Large intestine (tissue), 3 donors: ENCODE measurements around the gene PRKAR2A. TPM values are rescaled to one million over a fixed set of nuclear protein-coding genes. Genes with fewer than 3 reads are reported as not detected.
"Not testable (repeated sequence)": the region's sequence is repeated elsewhere in the genome, so short reads cannot be mapped to it uniquely, and the experiment has no call there.

ENCODE experiments used
- DNase-seq, 2 donors: peaks; one replicate each; pipeline versions ENCODE4 v3.0.0 to v3.0.0-alpha.2; 2013
- H3K27ac ChIP-seq: one replicate; pipeline ENCODE4 v1.5.1; 2013; ENCODE audit warnings: low read length
- H3K27me3 ChIP-seq: 2 replicates; pipeline ENCODE4 v1.6.1; 2013; ENCODE audit warnings: low read length; ENCODE audit not compliant: control insufficient read depth, insufficient read depth
- H3K36me3 ChIP-seq: 2 replicates; pipeline ENCODE4 v1.6.1; 2013; ENCODE audit warnings: low read length; ENCODE audit not compliant: control insufficient read depth, insufficient read depth
- H3K4me1 ChIP-seq: one replicate; pipeline ENCODE4 v1.6.1; 2013; ENCODE audit warnings: low read length; ENCODE audit not compliant: control insufficient read depth, insufficient read depth
- H3K4me3 ChIP-seq: one replicate; pipeline ENCODE4 v1.5.1; 2013; ENCODE audit warnings: low read length
- H3K9me3 ChIP-seq: one replicate; pipeline ENCODE4 v1.6.1; 2013; ENCODE audit warnings: mild to moderate bottlenecking, low read depth, low read length, moderate library complexity; ENCODE audit not compliant: control insufficient read depth
- WGBS: methylation state at CpG from one replicate; pipeline ENCODE4 v1.1.5; 2013; ENCODE audit warnings: low lambda C conversion rate; ENCODE audit not compliant: insufficient coverage; 5-methylcytosine and 5-hydroxymethylcytosine counted together
- polyA plus RNA-seq: library from polyadenylated mRNA; unstranded; fragments of 120-200 nt; gene quantifications from one replicate; pipeline ENCODE4 v1.2.1, GENCODE V29; 2013

Gene PRKAR2A
- polyA plus RNA-seq, 1 donor, result 28.6 TPM

DNA sequence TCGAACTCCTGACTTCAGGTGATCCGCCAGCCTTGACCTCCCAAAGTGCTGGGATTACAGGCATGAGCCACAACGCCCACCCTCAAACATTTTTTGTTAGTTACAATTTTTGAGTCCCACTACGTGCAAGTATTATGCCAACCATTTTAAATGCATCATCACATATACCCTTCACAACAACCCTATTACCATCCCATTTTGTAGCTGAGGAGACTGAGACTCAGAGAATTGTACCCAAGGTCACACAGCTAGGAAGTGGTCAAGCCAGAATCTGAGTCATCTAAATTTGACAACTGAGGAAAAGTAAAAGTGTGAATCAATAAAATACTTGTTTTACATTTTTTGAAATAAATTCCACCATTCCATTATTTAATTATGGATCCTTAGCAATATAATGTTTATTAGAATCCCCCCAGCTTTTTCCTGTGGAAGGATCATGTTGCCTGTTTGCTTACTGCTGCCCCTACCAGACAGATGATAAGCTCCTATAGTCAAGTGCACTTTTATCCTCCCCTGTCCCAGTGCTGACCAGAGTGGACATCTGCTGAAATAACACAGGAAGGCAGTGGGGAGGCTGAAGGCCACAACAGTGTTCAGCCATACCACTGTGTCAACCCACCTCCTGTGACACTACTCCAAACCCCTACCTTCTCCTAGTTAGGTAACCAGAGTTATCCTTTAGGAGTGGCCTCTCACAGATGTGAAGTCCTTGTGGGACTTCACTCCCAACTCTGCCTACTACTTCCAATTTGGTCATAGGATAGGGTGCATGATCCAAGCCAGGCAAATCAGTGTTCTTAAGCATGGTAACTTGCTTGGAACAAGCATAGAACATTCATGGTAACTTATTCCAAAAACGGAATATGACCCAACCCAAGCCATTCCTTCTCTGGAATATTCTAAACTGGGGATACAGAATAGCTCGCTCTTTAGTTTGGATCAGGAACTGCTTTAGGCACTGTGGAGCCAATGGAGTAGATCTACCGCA is 28.1 kb downstream of the PRKAR2A start:
- DNase-seq, result no peak
- H3K36me3 ChIP-seq, result no peaks in the 10 kb centered on the region
- no peaks in the 10 kb centered on the region for H3K27me3 ChIP-seq
- no peaks in the 10 kb centered on the region for H3K9me3 ChIP-seq
- no peaks in the 10 kb centered on the region for H3K4me1 ChIP-seq
- WGBS, result 100% methylated on average over 2 of the region's 7 CpGs
- no peak overlapping the region for H3K27ac ChIP-seq
- no peak overlapping the region for H3K4me3 ChIP-seq

GRCh38 chr3:48811524-48811923 is 36.1 kb downstream of the PRKAR2A start:
- no peaks in the 10 kb centered on the region for H3K27me3 ChIP-seq
- no peaks in the 10 kb centered on the region for H3K9me3 ChIP-seq
- no peaks in the 10 kb centered on the region for H3K36me3 ChIP-seq
- DNase-seq, result no peak
- H3K4me1 ChIP-seq, result no peaks in the 10 kb centered on the region
- H3K4me3 ChIP-seq, result no peak overlapping the region
- 96% methylated on average over 3 of the region's 3 CpGs for WGBS
- no peak overlapping the region for H3K27ac ChIP-seq

- no peak for DNase-seq
- WGBS, result no CpG with 5 or more reads among the region's 4 CpGs
- Histone ChIP-seq H3K36me3 (no peaks in the 10 kb centered on the region), H3K4me3 (no peak overlapping the region), H3K4me1 (no peaks in the 10 kb centered on the region), H3K9me3 (no peaks in the 10 kb centered on the region), H3K27ac (no peak overlapping the region), H3K27me3 (no peaks in the 10 kb centered on the region)
Measured at GRCh38 chr3:48804930-48805329, 42.7 kb downstream of the PRKAR2A start.

GRCh38 chr3:48800831-48801230 is 46.8 kb downstream of the PRKAR2A start:
- H3K27ac ChIP-seq, H3K4me3 ChIP-seq, H3K36me3 ChIP-seq, H3K4me1 ChIP-seq, H3K27me3 ChIP-seq, DNase-seq, H3K9me3 ChIP-seq: not testable (repeated sequence)
- WGBS, result 100% methylated on average over 1 of the region's 12 CpGs

DNA sequence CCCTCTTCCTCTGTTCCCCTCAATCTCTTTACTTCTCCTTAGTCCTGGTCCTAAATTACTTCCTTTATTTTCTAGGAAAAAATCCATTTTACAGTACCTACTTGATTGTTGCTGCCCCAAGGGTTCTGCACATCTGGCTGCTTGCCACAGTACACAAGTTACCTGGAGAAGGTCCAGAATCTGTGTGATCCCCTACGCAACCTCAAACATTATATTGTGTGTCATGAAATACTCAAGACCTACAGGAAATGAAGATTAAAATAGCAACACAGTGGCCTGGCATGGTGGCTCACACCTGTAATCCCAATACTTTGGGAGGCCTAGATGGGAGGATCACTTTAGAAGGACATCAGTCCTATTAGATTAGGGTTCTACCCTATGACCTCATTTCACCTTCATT is 48.7 kb downstream of the PRKAR2A start:
- H3K36me3 ChIP-seq, result no peaks in the 10 kb centered on the region
- H3K27me3 ChIP-seq, result no peaks in the 10 kb centered on the region
- no peak overlapping the region for H3K4me3 ChIP-seq
- no peak overlapping the region for H3K27ac ChIP-seq
- H3K4me1 ChIP-seq, result no peaks in the 10 kb centered on the region
- H3K9me3 ChIP-seq, result no peaks in the 10 kb centered on the region
- DNase-seq, result no peak
- no CpG with 5 or more reads among the region's 1 CpG for WGBS

DNA sequence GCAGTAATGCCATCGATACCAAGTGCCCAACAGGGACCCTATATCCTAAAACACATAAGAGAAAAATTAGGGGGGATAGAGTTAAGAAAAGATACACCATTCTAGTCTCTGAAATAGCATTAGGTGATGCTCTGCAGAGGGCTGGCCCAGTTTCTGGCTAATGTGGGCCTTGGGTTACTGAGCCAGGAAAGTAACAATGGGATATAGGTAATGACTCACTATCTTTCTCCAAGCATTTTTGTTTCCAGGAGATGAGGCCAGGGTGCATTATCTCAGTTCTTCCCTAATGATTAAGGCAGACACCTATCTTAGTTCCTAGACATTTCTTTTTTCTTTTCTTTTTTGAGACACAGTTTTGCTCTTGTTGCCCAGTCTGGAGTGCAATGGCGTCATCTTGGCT is 50.0 kb downstream of the PRKAR2A start:
- Histone ChIP-seq H3K27ac (no peak overlapping the region), H3K9me3 (no peaks in the 10 kb centered on the region), H3K4me3 (no peak overlapping the region), H3K27me3 (no peaks in the 10 kb centered on the region), H3K36me3 (peaks cover 4% of the 10 kb centered on the region), H3K4me1 (no peaks in the 10 kb centered on the region)
- no peak for DNase-seq
- WGBS, result no CpG with 5 or more reads among the region's 2 CpGs

- WGBS, result 33% methylated on average over 1 of the region's 7 CpGs
- Histone ChIP-seq H3K9me3 (no peaks in the 10 kb centered on the region), H3K4me3 (no peak overlapping the region), H3K36me3 (peaks cover 4% of the 10 kb centered on the region), H3K27me3 (no peaks in the 10 kb centered on the region), H3K27ac (no peak overlapping the region), H3K4me1 (no peaks in the 10 kb centered on the region)
- no peak for DNase-seq
Measured at GRCh38 chr3:48795997-48796732, 51.5 kb downstream of the PRKAR2A start.

DNA sequence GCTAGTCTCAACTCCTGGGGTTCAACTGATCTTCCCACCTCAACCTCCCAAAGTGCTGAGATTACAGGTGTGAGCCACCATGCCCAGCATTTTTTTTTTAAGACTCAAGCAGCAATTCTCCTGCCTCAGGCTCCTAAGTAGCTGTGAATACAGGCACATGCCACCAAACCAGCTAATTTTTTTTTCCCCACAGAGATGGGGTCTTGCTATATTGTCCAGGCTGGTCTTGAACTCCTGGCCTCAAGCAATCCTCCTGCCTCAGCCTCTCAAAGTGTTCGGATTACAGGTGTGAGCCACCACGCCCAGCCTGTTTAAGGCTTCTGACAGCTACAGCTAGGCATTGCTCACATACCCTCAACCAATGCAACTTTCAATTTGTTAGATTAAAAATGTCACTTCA is 54.2 kb downstream of the PRKAR2A start:
- H3K9me3 ChIP-seq, H3K27ac ChIP-seq, H3K27me3 ChIP-seq, H3K4me1 ChIP-seq, DNase-seq, H3K4me3 ChIP-seq: not testable (repeated sequence)
- H3K36me3 ChIP-seq, result peaks cover 12% of the 10 kb centered on the region
- WGBS, result no CpG with 5 or more reads among the region's 2 CpGs

DNA sequence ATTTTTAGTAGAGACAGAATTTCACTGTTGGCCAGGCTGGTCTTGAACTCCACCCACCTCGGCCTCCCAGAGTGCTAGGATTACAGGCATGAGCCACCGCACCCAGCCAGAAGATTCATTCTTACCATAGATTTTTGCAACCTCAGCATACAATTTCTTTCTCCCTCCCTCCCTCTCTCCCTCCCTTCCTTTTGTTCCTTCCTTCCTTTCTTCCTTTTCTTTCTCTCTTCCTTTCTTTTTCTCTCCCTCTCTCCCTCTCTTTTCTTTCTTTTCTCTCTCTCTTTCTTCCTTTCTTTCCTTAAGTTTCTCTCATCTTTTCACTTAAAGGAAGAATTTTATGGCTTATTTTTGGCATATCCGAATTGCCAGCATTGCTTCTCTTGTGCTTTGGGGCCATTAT is 58.0 kb downstream of the PRKAR2A start:
- no peak for DNase-seq
- 100% methylated on average over 1 of the region's 3 CpGs for WGBS
- Histone ChIP-seq H3K4me1 (no peaks in the 10 kb centered on the region), H3K36me3 (peaks cover 15% of the 10 kb centered on the region), H3K9me3 (no peaks in the 10 kb centered on the region), H3K4me3 (no peak overlapping the region), H3K27ac (no peak overlapping the region), H3K27me3 (no peaks in the 10 kb centered on the region)

GRCh38 chr3:48788544-48789162 is 59.0 kb downstream of the PRKAR2A start:
- H3K9me3 ChIP-seq, result no peaks in the 10 kb centered on the region
- no peaks in the 10 kb centered on the region for H3K4me1 ChIP-seq

More at GRCh38 chr3:48788544-48789162, 59.0 kb downstream of the PRKAR2A start:
- no peaks in the 10 kb centered on the region for H3K27me3 ChIP-seq
- no CpG with 5 or more reads among the region's 1 CpG for WGBS
- H3K36me3 ChIP-seq, result peaks cover 18% of the 10 kb centered on the region
- DNase-seq, result no peak
- no peak overlapping the region for H3K27ac ChIP-seq
- H3K4me3 ChIP-seq, result no peak overlapping the region
